ENCODE measurements around the gene ATOH1.

Gene ATOH1

GRCh38 chr4:93835929-93836328, 7.4 kb downstream of the ATOH1 start:
- no peak for DNase-seq

GRCh38 chr4:93839704-93840103, 11.2 kb downstream of the ATOH1 start:
- no peak for DNase-seq

GRCh38 chr4:93841803-93842345, 13.3 kb downstream of the ATOH1 start:
- DNase-seq = no peak

DNA sequence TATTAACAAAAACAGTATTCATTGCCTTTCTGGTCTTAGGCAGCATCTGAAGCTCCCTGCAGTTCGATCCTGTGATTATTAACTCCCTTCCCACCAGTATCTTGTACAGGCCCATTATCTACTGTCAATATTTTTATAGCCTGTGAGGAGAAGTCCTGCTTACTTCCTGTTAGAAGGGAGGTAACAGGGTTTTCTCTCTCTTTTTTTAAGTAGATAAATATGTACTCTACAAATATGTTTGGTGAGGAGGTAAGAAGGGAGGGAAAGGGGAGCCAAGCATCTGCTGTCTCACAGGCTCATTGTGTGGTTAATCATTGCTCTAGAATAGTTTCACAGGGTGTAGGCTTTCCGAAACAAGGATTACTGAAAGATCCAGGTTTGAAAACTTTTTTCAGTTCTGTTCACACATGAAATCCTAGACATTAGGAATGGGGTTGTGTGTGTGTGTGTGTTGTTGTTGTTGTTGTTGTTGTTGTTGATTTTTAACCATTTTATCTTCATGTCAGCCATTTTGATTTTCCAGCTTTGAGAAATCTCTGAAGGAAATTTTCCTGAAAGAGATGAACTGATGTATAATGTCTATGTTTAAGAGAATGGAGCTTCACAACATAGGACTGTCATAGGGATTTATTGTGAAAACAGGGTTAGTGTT, 14.2 kb downstream of the ATOH1 start:
- no peak for DNase-seq

DNA sequence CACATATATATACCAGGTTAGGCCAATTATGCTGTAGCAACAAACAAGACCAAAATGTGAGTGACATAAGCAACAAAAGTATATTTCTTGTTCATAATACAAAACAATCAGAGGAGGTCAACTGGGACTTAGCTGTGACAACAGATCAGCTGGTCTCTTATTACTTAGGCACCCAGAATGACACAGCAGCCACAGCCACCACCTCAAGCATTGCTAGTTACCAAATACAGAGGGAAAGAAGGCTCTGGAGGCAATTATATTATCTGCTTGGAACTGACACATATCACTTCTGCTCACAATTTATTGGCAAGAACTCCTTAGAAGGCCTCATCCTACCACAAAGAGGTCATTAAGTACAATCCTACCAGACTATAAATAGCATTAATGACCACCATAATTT, 15.2 kb downstream of the ATOH1 start:
- no peak for DNase-seq

DNA sequence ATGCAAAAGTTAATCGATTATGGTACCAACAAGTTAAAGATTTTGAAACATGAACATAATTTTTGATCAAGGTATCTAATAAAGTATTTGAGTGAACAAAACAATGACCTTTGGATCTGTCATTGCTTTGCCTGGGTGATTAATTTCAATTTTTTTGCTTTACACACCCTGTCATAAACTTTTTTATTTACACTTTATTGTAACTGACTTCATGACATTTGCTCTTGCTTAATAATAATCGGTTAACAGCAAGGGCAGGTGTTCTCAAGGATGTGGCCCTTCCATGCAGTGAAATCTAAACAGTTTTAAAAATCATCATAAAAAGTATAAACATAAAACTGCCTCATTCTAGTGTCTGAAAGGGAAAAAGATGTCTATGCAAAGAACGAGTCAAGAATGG, 24.1 kb downstream of the ATOH1 start:
- DNase-seq = no peak

- DNase-seq = no peak
These were observed 27.4 kb downstream of the ATOH1 start for GRCh38 chr4:93855926-93856325.

GRCh38 chr4:93865650-93866049, 37.1 kb downstream of the ATOH1 start:
- no peak for DNase-seq

GRCh38 chr4:93867416-93868001, 39.0 kb downstream of the ATOH1 start:
- no peak for DNase-seq

GRCh38 chr4:93870876-93871458, 42.4 kb downstream of the ATOH1 start:
- DNase-seq = no peak

DNA sequence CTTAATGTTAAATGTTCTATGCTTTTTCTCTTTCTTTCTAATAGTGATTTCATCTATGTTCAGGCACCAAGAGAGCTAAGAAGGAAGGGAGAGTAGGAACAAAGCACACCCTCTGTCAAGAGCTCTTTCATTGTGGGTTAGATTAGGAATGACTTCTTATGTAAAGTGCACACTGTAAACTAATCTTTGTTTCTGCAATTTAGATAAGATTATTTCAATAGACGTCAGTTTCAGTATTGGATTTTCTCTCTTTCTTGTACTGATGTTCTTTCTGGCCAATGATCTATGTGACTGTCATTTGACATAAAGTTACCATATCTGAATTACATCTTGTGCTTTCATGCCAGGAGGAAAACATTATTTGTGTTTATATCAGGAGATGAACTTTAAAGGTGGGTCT, 48.2 kb downstream of the ATOH1 start:
- DNase-seq = no peak

- no peak for DNase-seq
These were observed 50.0 kb downstream of the ATOH1 start for GRCh38 chr4:93878566-93878965.

GRCh38 chr4:93879919-93880318, 51.4 kb downstream of the ATOH1 start:
- DNase-seq = no peak
